GM12878 (cell line): ENCODE measurements around the gene PRDM7. TPM values are rescaled to one million over a fixed set of nuclear protein-coding genes. Genes with fewer than 3 reads are reported as not detected.

ENCODE experiments used
- ATAC-seq: fragments of 200-7000 bp; cut with Tn5 transposase; 3 replicates; pipeline ENCODE4 v1.9.1; 2020; ENCODE audit warnings: mild to moderate bottlenecking, moderate library complexity
- BruUV-seq: library from RNA; stranded (reverse); fragments of 400-500 nt; replicated peaks from 2 replicates; lab custom pipeline; 2021; lab: Mats Ljungman, UMichigan
- CTCF ChIA-PET: fragments of 300-600 bp; sonication (Branson Sonifier 250); formaldehyde crosslinking; extraction: SDS; loops from one replicate; lab custom pipeline; 2021; ENCODE audit warnings: inconsistent platforms; lab: Yijun Ruan, JAX
- POLR2A ChIA-PET: fragments of 350-600 bp; formaldehyde crosslinking; extraction: SDS; loops from one replicate; lab custom pipeline; 2021; ENCODE audit warnings: inconsistent platforms; lab: Charles Lee
- RAD21 ChIA-PET: fragments of 300-600 bp; sonication (Branson Sonifier 250); formaldehyde crosslinking; loops from one replicate; lab custom pipeline; 2023; ENCODE audit warnings: antibody characterized with exemption; ENCODE audit not compliant: unreplicated experiment; lab: Charles Lee
- SMC1A ChIA-PET: fragments of 300-600 bp; sonication (Branson Sonifier 250); formaldehyde crosslinking; loops from one replicate; lab custom pipeline; 2023; ENCODE audit not compliant: unreplicated experiment, uncharacterized antibody; lab: Charles Lee
- DNase-seq: peaks from one replicate; pipeline ENCODE4 v3.0.0-alpha.2; 2011; ENCODE audit warnings: low read depth, low spot score
- FAIRE-seq: peaks from 3 replicates; lab custom pipeline; 2011; peaks lifted over from hg19 to GRCh38; lab: Jason Lieb, UNC
- H2AFZ ChIP-seq: 2 replicates; pipeline ENCODE4 v1.6.0; 2011; ENCODE audit warnings: low read depth, low read length, control low read depth; ENCODE audit not compliant: control insufficient read depth
- H3K27ac ChIP-seq: 2 replicates; pipeline ENCODE4 v1.5.1; 2011; ENCODE audit warnings: control low read depth; ENCODE audit not compliant: control insufficient read depth, insufficient read depth
- H3K27me3 ChIP-seq, 2 experiments: replicated peaks in 1 of 2; 2 replicates each; pipeline versions ENCODE4 v1.6.0 to v1.6.1; 2011; ENCODE audit warnings: low read length in 1 of 2; ENCODE audit not compliant: control insufficient read depth in 2 of 2, insufficient read depth in 2 of 2
- H3K36me3 ChIP-seq, 2 experiments: 2 replicates each; pipeline ENCODE4 v1.5.1; 2011; ENCODE audit warnings: low read length in 1 of 2; ENCODE audit not compliant: control insufficient read depth in 2 of 2, insufficient read depth in 2 of 2
- H3K4me1 ChIP-seq: 2 replicates; pipeline ENCODE4 v1.6.1; 2011; ENCODE audit warnings: mild to moderate bottlenecking, low read length, moderate library complexity, mixed read lengths; ENCODE audit not compliant: control insufficient read depth, insufficient read depth
- H3K4me2 ChIP-seq: 2 replicates; pipeline ENCODE4 v1.6.0; 2011; ENCODE audit warnings: control low read depth; ENCODE audit not compliant: control insufficient read depth, insufficient read depth
- H3K4me3 ChIP-seq: fragments of 200-600 bp; sonication (generic); 2 replicates; pipeline ENCODE4 v1.5.1; 2016
- H3K79me2 ChIP-seq: 2 replicates; pipeline ENCODE4 v1.6.0; 2011; ENCODE audit warnings: low read length; ENCODE audit not compliant: control insufficient read depth, insufficient read depth
- H3K9ac ChIP-seq: 2 replicates; pipeline ENCODE4 v1.8.0; 2011; ENCODE audit warnings: low read length, control low read depth, mixed read lengths; ENCODE audit not compliant: control insufficient read depth, insufficient read depth
- H3K9me3 ChIP-seq: replicated peaks from 3 replicates; pipeline ENCODE4 v1.5.1; 2011; ENCODE audit warnings: mild to moderate bottlenecking, low read length; ENCODE audit not compliant: control insufficient read depth, insufficient read depth
- H4K20me1 ChIP-seq: 2 replicates; pipeline ENCODE4 v1.6.0; 2011; ENCODE audit not compliant: control insufficient read depth, insufficient read depth
- FOXK2 ChIP-seq: fragments of 450-650 bp; IDR thresholded peaks from 2 replicates; pipeline ENCODE4 v1.6.1; 2017; ENCODE audit warnings: mild to moderate bottlenecking, moderate library complexity
- NFIC ChIP-seq: IDR thresholded peaks from 2 replicates; pipeline ENCODE4 v1.6.1; 2012; ENCODE audit warnings: low read depth, mild to moderate bottlenecking, inconsistent platforms, low read length, moderate library complexity
- RFX5 ChIP-seq: IDR thresholded peaks from 2 replicates; pipeline ENCODE4 v1.6.1; 2011; ENCODE audit warnings: low read depth, low read length, improper control_type of control experiment
- WGBS: methylation state at CpG from one replicate; pipeline ENCODE4 v1.1.6; 2016; ENCODE audit warnings: low lambda C conversion rate; ENCODE audit not compliant: insufficient replicate concordance, insufficient coverage; ENCODE audit errors: missing lambda C conversion rate; 5-methylcytosine and 5-hydroxymethylcytosine counted together
- in situ Hi-C: fragments of 300-500 bp; cut with MboI; formaldehyde crosslinking; loops from 9 replicates; pipeline ENCODE4 v1.14.3; 2018; ENCODE audit warnings: mixed read lengths
- intact Hi-C: fragments of 100-400 bp; cut with micrococcal nuclease; formaldehyde crosslinking; loops from one replicate; pipeline ENCODE4 v1.14.2; 2022; ENCODE audit not compliant: unreplicated experiment
- polyA plus RNA-seq, 11 experiments: library from polyadenylated mRNA; depleted of rRNA in 4 of 11; unstranded in 6 of 11; stranded (reverse) in 5 of 11; fragments of >200 nt; fragmentation: Nextera tagmentation in 4 of 11; fragmentation: Illumina TruSeq in 1 of 11; extraction: Ambion mirVana in 4 of 11; extraction: Trizol in 1 of 11; gene quantifications; 1 replicate in 1 of 11; 2 replicates in 10 of 11; pipeline versions ENCODE4 v1.2.1 to v1.2.3, GENCODE V29; 2011 to 2016; ENCODE audit warnings: inconsistent platforms in 2 of 11, missing spikeins in 2 of 11, low read depth in 1 of 11
- total RNA-seq, 4 experiments: library from RNA; depleted of rRNA in 3 of 4; stranded (reverse); fragments of >200 nt in 3 of 4; fragmentation: Illumina TruSeq in 1 of 4; extraction: Trizol in 1 of 4; gene quantifications; 2 replicates each; pipeline versions ENCODE4 v1.2.1 to v1.2.3, GENCODE V29; 2013 to 2021
- TF ChIP-seq, protein P1 (sequence below): fragments of 150-350 bp; IDR thresholded peaks from 2 replicates; pipeline ENCODE4 v1.6.1; 2016; ENCODE audit warnings: low read depth, low read length

PRDM7 gene
- total and polyA plus RNA-seq, 10 of the 15 experiments (the other 5 are each of a cell fraction or from before 2014, with no cell fraction given) = not detected

- FAIRE-seq = no peak
- no peaks in the 10 kb centered on the region for H3K9me3 ChIP-seq
- no TSS peak for BruUV-seq
- no peak overlapping the region for H3K4me2 ChIP-seq
- intact Hi-C loops = no loop called here
- H3K27me3 ChIP-seq = peaks cover 0 to 3% of the 10 kb centered on the region in 2 experiments; a peak in 1 of 4 replicates
- in situ Hi-C loops = loop anchor here (5.0 kb wide), 1 partner anchor 33 kb away; the partner anchor contains the start of gene PRDM7
- DNase-seq = no peak
- ATAC-seq = no peak
- no peak overlapping the region for H2AFZ ChIP-seq
- ChIA-PET POLR2A (no interaction called here), CTCF (no interaction called here), SMC1A (no interaction called here), RAD21 (no interaction called here)
- H4K20me1 ChIP-seq = no peaks in the 10 kb centered on the region
- TF ChIP-seq, protein P1, sequence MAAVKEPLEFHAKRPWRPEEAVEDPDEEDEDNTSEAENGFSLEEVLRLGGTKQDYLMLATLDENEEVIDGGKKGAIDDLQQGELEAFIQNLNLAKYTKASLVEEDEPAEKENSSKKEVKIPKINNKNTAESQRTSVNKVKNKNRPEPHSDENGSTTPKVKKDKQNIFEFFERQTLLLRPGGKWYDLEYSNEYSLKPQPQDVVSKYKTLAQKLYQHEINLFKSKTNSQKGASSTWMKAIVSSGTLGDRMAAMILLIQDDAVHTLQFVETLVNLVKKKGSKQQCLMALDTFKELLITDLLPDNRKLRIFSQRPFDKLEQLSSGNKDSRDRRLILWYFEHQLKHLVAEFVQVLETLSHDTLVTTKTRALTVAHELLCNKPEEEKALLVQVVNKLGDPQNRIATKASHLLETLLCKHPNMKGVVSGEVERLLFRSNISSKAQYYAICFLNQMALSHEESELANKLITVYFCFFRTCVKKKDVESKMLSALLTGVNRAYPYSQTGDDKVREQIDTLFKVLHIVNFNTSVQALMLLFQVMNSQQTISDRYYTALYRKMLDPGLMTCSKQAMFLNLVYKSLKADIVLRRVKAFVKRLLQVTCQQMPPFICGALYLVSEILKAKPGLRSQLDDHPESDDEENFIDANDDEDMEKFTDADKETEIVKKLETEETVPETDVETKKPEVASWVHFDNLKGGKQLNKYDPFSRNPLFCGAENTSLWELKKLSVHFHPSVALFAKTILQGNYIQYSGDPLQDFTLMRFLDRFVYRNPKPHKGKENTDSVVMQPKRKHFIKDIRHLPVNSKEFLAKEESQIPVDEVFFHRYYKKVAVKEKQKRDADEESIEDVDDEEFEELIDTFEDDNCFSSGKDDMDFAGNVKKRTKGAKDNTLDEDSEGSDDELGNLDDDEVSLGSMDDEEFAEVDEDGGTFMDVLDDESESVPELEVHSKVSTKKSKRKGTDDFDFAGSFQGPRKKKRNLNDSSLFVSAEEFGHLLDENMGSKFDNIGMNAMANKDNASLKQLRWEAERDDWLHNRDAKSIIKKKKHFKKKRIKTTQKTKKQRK = no peak
- TF ChIP-seq RFX5 (no peak), FOXK2 (no peak), NFIC (no peak)
- H3K9ac ChIP-seq = no peak overlapping the region
- no peak overlapping the region for H3K27ac ChIP-seq
- H3K4me1 ChIP-seq = no peaks in the 10 kb centered on the region
- WGBS = 68% methylated on average over 7 of the region's 7 CpGs
- no peak overlapping the region for H3K4me3 ChIP-seq
- no peaks in the 10 kb centered on the region for H3K79me2 ChIP-seq
- H3K36me3 ChIP-seq = no peaks in the 10 kb centered on the region
These were observed 33.0 kb downstream of the PRDM7 start for GRCh38 chr16:90044111-90044551.
